GM19468 (cell line): ENCODE results near the gene ALPI.

Experiments
- ATAC-seq: cut with Tn5 transposase; IDR thresholded peaks from one replicate; pipeline ENCODE4 v1.9.1; 2021; ENCODE audit warnings: mild to moderate bottlenecking, moderate library complexity, moderate number of reproducible peaks; ENCODE audit not compliant: unreplicated experiment; ENCODE audit errors: extremely low read depth

ALPI gene

DNA sequence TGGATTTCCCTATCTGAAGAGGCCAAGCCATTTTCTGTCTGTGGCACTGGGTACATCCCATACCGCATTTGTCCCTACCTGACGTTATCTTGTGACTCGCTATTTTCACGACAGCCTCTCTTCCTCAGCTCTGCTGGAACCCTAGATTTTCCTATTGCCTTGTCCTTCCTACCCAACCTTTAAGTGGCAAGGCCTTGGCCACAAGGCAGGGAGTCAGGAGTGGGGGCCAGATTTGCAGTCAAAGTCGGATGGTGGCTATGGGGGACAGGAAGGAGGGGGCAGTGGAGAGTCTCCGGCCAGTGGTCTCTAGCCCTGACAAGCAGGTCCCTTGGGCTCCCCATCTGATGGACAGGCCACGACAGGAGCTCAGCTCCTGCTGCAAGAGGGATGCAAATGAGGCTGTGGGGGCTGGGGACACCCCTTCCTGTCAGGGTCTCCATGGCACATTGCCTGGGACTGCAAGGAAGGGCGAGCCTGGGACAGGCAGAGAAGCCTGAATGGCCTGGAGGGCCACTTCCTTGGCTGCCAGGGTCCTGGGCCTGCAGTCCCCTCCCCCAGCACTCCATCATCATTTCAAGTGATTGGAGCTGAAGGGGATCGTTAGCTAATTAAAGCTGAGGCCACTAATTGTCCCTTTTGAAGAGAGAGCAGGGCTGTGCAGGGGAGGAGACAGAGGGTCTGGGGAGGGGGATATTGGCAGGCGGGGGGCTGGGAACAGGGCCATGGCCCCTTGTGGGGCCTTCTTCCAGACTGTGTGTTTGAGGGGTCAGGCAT lies 37.9 kb downstream of the ALPI start:
- no peak for ATAC-seq

DNA sequence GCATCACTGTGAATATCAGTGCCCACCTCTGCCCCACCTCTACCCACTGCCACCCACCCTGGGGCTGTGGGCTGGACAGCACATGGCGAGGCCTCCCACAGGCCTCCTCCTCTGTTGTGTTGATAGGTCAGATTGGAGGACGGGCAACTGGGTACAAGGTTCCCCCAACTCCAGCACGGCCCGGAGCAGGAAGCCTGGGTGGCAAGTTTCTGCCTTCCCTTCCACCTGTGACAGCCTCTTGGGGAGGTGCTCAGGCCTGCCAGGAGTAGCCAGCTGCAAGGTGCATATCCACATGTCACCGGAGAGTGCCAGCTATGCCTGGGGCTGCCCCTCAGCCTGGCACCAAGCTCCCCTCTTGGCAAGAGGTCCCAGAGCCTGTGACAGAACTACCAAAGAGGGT lies 38.6 kb downstream of the ALPI start:
- ATAC-seq, result no peak

DNA sequence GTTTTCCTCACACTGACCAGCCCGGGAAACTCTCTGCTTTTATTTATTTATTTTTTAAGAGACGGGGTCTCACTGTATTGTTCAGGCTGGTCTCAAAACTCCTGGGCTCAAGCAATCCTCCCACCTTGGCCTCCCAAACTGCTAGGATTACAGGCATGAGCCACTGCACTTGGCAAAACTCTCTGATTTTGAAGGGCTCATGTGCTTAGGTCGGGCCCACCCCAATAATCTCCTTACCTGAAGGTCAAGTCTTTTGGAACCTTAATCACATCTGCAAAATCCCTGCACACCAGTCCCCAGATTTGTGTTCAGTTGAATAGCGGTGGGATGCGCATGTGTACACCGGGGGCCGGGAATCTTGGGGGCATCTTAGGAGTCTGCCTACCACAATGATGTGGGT lies 39.3 kb downstream of the ALPI start:
- no peak for ATAC-seq

DNA sequence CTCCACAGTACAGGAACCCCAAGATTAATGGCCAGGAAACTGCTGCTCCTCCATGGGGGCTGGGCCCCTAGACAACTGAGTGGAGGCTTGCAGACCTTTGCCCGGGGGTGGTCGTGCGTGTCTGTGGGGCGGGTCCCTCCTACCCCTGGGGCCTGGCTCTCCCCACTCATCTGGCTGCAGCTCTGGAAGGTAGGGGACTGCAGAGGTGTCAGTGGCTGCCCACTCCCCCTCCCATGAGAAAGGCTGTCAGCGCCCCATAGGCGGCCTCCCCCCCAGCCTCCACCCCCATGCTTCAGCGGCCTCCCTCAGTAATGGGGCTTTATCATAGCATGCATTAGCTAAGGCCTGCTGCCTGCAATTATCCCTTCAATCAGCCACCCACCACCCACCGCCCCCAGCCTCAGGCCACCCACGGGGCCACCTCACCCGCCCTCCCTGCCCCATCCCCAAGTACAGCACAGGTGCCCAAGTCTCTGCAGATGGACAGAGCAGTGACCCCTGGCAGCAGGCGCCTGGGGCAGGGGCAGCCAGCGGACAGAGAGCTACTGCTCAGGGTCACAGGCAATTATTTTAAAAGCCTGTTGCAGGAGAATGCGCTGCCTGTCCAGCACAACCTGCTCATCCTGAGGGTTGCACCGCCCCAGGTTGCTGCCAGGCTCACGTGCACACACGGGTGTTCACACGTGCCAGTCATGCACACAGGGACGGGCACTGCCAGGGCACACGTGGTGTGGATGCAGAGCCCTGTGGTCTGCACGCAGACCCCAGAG lies 40.7 kb downstream of the ALPI start:
- ATAC-seq, result no peak

DNA sequence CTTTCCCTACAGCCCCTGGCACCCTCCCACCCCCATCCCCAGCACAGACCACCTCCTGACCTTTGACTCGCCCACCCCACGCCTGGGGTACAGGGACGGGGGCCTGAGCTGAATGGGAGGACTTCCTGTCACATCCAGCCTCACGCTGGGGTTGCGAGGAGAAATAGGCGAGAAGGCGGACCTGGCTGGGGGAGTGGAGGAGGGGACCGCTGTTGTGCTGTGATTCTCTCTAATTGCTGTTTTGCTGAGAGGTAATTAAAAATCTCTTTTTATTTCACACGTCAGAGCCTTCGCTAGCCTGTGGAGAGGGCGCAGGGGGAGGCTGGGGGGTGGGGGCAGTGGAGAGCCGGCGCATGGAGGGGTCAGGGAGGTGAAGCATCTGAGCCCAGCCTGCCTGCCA lies 41.4 kb downstream of the ALPI start:
- no peak for ATAC-seq

DNA sequence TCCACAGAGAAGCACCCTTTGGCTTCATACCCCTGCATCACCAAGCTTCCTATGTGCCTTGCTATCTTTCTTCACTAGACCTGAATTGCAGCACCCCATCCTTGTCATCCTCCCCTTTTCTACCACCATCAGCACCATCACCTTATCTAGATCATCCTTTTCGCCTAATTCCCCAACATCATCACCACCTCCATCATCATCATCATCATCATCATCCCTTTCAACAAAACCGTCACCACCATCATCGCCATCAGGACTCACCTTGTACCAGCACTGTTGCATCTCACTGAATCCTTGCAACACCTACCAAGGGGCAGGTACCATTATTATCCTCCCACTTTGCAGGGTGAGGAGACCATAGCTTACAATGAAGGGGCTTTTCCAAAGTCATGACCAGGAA lies 42.5 kb downstream of the ALPI start:
- ATAC-seq, result no peak

DNA sequence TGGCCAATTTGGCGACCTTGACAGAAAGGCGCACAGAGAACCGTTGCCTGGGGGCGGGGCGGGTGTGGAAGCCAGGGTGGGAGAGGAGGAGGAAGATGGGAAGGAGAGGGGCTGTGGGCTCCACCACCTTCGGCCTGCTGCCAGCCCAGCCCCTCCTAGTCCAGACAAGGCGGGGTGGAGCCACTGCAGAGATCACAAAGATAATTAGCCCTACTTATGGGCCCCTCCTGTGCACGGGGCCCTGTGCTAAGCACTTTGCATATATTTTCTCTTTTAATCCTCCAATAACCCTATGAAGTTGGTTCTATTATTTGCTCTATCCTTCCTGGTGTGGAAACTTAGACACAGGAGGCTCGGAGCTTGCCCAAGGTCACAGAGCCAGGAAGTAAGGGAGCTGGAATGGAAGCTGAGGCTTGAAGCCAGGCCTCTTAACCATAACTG lies 45.4 kb downstream of the ALPI start:
- no peak for ATAC-seq

DNA sequence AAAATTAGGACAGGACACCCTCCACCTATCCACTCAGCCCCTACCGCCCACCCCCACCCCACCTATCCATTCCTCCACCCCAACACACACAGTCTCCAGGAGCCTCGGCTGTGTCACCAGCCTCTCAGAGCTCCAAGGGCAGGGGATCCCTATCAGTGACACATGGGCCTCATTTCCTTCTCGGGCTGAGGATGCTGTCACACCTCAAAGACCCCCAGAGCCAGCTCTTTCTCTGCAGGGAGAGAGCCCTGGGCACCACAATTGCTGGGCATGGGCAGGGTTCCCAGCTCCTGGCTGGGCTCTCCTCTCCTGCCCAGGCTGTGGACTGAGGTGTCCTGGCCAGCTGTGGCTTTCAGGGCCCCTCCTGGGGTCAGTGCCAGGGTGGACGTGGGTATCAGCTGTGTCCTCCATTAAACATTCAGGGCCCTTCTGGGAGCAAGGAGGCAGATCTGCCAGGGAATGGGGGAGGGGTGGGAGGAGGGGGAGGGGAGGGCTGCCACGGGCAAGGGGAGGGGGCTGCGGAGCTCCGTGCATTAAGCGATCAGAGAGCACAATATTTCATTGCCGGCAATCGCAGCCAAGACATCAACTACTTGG lies 45.9 kb downstream of the ALPI start:
- ATAC-seq, result no peak

DNA sequence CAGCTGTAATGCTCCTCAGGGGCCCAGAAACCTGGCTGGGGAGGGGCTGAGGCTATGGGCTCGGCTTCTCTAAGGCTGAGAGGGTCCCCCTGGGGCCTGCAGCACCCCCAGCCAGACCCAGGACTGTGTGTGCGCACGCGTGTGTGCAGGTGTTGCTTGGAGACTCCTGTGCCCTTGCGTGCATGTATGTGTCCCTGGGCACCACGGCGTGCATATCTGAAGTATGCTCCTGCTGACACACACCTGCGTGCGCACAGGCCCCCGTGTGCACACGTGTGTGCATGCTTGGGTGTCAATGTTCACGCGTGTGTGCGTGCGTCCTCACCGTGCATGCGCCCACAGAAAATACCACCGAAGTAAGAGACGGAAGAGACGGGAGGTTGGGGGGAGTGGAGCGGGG lies 46.6 kb downstream of the ALPI start:
- ATAC-seq, result no peak

DNA sequence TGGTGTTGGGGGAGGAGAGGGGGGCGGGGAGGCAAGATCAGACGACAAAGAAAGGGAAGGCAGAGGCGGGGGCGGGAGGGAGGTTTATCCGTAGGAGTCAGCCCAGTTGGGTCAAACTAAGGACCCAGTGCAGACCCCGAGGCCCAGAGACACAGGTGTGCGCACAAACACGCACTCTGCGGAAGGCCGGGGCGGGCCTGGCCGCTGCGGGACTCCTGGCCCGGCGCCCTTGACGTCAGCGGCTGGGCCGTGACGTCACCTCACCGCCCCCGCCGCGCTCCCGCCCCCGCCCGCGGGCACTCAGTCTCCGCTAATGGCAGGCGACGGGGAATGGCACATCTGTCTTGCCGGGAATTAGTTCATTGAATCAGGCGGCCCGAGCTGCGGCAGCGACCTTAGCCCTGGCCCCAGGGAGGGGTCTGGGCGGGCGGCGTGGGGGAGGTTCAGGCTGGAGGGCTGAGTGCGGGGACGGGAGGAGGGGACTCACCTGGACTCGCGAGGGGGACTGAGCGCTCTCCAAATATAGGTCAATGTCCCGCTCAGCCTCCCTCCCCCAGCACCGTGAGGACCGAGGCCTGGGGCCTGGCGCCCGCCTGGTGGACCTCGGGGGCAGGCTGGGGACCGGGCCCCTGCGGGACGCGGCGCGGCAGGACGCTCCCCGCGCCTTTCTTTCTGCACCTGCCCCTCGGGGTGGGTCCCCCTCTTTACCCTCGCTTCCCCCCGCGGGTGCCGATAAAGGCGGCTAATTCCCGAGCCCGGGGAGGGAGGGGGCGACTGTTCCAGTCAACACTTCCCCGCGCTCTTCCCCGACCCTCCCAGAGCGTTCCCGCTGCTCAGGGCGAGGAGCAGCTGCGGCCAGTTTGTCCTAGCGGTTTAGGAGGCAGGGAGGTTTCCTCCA lies 47.2 kb downstream of the ALPI start:
- no peak for ATAC-seq

DNA sequence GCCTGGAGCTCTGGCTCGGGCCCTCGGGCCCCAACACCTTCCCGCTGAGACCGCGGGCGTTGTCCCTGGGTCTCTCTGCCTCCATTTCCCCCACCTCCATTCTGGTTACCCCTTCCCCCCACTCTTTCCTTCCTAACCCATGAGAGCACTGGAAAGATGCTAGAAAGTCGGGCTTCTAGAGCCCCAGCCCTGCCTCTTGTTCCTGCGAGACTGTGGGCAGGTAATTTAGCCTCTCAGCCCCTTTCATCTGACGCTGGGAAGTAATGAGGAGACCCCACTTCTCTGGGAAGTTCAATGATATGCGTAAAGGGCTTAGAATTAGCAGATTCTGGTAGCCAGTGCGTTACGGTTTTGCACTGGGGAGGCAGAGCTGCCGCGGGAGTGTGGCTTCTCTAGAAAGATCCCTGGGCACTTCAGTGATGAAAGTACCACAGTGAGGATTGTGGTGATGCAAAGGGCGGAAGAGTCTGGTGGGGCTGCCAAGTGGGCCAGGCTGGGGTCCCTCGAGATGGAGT lies 47.9 kb downstream of the ALPI start:
- ATAC-seq, result no peak

DNA sequence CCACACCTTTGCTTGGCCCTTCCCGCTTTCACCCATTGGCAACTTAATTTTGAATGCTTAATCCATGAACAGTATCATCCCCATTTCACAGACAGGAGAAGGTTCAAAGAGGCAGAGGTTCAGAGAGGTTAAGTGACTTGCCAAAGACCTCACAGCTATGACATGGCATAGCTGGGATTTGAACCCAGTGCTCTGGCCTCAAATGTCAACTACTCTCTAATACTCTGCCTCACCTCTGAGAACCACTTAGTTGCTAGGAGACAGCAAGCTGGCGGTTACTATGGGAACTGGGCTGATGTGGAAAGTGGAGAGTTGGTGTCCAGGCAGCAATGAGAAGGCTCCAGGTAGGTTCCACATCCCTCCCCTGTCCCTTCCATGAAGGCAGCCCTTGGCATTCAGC lies 48.5 kb downstream of the ALPI start:
- ATAC-seq, result no peak

DNA sequence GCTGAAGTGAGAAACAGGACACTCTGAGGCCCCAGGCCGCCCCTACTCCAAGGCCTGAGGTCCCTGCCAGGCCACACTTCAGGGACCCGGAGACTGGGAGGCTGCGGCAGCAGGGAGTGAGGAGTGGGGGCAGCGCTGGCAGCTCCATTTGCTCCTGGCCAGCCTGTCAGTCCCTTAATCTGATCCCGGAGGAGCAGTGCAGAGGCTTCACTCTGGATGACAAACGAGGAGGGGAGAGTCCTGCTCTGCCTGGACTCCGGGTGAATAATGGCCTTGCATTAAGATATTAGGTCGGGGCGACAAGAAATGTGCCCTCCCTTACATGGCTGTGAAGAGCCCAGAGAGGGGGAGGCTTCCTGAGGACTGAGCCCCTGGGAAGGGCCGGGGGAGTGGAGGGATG lies 49.9 kb downstream of the ALPI start:
- ATAC-seq, result no peak

DNA sequence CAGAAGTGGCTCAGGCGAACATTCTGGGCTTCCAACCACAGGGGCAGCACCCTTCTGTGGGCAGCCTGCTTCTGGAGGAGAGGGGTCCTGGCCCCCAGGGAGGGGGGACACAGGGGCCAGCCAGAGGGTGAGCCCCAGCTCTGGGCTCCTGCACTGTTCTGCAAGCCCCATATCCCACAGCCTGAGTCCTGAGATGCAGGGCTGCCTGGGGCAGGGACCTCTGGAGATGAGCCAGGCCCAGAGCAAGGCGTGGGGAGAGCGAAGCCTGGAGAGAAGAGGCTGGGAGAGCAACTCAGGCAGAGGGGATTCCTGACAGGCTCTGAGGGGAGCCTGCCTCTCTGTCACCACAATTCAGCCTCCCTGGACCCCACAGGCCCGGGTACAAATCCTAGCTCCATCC lies 50.8 kb downstream of the ALPI start:
- no peak for ATAC-seq

DNA sequence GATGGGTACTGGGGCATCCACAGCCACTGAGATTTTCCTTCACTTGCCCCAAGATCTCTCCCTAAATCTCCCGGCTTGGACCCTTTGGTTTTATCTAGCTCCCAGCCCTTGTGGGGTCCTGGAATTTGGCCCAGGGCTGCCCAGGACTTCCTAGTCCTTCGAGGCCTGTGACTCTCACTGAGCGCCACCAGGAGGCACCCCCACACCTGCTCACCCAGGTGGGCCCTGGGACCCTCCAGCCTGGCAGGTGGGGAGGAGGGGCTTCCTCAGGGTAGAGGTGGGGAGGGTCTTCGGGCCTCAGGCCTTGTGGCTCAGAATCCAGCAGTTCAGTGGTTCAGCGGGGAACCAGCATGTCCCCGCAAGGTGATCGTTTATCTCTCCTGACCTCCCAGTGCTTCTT lies 52.3 kb downstream of the ALPI start:
- no peak for ATAC-seq
